HK-2 (cell line): ENCODE results near the gene GBGT1.
"Not testable (repeated sequence)": the region's sequence is repeated elsewhere in the genome, so short reads cannot be mapped to it uniquely, and the experiment has no call there.

ENCODE experiments used
- DNase-seq: peaks from one replicate; pipeline ENCODE4 v3.0.0-alpha.2; 2018; ENCODE audit not compliant: unreplicated experiment

The GBGT1 gene

DNA sequence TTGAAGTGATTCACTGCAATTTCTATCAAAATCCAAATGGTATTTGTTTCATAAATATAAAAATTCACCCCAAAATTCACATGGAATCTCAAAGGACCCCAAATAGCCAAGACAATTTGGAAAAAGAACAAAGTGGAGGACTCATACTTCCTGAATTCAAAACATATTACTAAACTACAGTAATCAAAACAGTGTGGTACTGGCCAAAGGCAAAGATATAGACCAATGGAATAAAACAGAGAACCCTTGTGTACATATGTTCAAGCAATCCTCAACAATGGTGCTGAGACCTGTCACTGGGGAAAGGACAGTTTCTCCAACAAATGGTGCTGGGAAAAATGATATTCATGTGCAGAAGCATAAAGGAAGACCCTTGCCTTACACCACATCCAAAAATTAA lies 31.3 kb upstream of the GBGT1 start:
- DNase-seq, result no peak

GRCh38 chr9:133194597-133194996 lies 30.9 kb upstream of the GBGT1 start:
- no peak for DNase-seq

DNA sequence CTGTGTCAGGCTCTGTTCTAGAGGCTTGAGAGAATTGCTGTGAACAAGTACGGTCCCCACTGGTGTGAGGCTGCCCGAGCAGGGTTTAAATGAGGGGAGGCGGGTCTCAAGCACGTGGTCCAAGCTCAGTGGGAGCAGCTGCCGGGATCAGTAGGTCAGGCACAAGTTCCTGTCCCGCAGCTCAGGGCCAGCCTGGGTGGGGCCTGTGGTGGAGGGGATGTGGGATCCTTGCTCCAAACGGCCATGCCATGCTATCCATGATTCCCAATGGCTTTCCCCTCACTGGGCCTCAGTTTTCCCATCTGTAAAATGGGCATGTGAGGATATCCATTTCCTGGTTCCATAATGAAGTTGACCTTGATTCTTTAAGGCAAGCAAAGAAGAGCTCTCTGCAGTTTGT lies 28.3 kb upstream of the GBGT1 start:
- DNase-seq, result no peak

DNA sequence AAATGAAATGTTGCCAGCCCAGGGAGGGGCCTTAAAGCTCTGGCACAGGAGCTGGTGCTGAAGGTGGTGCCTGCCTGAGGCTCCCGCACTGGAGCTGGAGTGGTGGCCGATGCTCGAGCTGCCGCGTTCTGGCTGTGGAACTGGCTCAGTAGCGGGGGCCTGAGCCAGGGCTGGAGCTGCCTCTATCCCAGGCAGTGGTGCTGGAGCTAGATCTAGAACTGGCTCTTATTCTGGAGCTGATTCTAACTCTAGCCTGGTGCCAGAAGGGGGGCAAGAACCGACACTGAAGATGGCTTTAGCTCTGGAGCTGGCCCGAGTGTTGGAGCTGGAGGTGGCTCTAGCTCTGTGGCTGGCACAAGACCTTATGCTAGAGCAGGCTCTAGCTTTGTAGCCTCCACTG lies 26.1 kb upstream of the GBGT1 start:
- no peak for DNase-seq

GRCh38 chr9:133188843-133189180 lies 25.1 kb upstream of the GBGT1 start:
- no peak for DNase-seq

DNA sequence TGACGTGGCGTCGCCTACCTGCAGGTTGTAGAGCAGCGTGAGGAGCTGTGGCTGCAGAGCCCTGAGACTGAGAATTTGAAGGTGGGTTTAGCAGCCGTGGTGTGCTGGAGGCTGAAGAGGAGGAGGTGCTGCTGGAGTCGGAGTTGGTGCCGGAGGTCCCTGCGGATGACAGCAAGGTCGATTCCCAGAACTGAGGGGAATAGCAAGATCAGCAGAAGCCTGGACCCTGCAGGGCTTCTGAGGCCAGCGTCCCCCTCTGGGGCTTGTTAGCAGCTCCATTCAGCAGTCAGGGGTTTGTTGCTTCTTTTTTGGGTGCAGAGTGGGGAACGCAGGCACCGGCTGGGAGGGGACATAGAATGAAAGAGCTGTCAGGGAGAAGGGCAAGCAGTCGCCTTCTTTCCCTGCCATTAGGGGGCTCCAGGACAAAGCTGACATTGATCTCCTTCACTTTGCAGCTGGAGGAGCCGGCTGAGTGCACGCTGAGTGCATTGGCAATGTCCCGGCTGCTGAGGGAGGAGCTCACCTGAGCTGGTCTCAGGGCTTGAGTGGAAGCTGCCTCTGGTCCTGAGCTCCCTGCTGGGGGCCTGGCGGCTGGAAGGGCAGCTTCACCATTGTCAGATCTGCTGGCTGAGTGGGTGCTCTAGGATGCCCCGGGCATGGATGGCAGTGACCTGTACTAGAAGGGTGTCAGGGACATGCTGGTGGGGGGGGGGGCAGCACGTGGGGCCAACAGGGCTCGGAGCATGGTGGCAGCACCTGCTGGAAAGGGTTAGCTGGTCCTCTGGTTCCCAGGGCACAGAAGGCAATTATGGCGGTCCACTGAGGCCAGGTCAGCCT lies 24.5 kb upstream of the GBGT1 start:
- DNase-seq, result peak; percentile 24

- no peak for DNase-seq
Observed at GRCh38 chr9:133187561-133188005, 23.9 kb upstream of the GBGT1 start.

DNA sequence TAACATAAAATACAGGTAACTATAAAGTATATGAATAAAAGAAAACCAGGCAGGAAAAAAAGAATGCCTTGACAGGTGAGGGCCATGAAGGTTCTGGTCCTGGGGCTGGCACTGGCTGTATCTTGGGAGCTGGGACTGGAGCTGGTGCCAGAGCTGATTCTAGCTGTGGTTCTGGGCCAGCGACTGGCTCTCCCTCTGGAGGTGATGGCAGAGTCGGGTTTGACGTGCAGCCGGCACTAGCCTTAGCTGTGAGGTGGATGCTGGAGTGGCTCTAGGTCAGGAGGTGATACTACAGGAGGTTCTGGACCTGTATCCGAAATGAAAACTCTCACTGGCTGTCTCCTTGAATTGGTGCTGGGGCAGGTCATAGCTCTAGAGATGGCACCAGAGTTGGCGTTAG lies 23.0 kb upstream of the GBGT1 start:
- DNase-seq, result no peak

DNA sequence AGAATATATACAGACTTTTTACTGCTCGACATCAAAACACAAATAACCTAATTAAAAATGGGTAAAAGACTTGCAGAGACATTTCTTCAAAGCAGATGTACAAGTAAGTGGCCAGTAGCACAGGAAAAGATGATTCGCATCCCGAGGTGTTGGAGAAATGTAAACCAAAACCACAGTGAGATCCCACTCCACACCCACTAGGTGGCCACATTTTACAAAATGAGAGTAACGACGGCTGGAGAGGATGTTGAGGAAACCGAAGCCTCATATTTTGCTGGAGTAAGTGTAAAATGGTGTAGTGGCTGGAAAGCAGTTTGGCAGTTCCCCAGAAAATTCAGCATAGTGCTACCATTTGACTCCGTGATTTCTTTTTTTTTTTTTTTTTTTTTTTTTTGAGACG lies 21.3 kb upstream of the GBGT1 start:
- peak; percentile 49 for DNase-seq

- DNase-seq, result no peak
Observed at GRCh38 chr9:133182151-133182550, 18.4 kb upstream of the GBGT1 start.

- no peak for DNase-seq
Observed at GRCh38 chr9:133181561-133181960, 17.8 kb upstream of the GBGT1 start.

DNA sequence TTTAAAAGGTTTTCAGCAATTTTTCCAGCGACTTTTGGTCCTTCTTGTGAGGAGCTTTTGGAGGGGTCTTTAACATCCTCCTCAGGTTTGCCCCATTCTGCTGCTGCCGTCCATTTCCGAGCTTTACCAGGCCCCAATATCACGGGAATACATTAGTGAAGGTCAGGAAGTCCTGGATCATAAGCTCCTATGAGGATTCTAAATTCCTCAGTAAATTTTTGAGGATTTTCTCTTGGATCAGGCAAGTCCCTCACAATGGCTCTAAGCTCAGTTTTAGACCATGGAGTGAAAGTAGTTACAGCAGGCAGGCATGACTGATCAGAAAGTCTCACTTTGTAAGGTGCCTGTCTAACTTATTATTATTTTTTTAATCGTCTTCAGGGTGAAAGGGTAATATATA lies 17.2 kb upstream of the GBGT1 start:
- DNase-seq, result no peak

- no peak for DNase-seq
Observed at GRCh38 chr9:133173056-133173455, 9.3 kb upstream of the GBGT1 start.

DNA sequence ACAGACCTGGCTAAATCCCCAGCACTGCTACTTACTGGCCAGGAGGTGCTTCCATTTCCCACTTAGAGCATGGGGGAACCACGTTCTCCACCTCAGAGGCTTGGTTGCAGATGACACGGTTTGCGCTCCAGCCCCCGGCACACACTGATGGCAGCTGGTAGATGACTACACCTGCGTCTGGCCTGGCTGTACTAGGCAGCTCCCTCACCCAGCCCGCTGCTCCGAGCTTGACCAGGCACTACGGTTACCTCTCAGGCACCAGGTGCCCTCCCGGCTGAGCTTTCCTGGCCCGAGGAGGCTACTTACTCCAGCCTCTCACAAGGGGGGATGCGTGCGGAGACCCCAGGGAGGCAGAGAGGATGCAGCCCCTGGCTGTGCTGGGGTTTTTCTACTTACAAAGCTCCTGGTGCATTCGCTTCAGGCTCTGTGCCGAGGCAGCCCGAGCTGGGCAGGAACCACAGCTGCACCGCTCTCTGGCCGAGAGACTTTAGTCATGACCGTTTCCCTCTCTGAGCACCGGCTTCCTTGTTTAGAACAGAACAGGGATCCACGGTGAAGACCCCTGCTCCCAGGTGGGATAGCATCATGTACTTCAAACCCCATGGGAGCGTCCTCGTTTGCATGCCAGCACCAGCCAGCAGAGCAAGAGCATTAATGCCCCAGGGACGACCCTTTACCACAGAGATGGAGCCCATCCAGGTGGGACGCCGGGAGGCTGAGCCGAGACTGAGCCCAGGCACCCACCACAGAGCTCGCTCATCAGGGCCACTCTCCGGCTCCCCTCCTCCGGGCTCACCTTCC lies 7.6 kb upstream of the GBGT1 start:
- no peak for DNase-seq

- DNase-seq, result no peak
Observed at GRCh38 chr9:133170716-133171115, 7.0 kb upstream of the GBGT1 start.

GRCh38 chr9:133169687-133170086 lies 6.0 kb upstream of the GBGT1 start:
- DNase-seq, result not testable (repeated sequence)

- no peak for DNase-seq
Observed at GRCh38 chr9:133169102-133169501, 5.4 kb upstream of the GBGT1 start.

DNA sequence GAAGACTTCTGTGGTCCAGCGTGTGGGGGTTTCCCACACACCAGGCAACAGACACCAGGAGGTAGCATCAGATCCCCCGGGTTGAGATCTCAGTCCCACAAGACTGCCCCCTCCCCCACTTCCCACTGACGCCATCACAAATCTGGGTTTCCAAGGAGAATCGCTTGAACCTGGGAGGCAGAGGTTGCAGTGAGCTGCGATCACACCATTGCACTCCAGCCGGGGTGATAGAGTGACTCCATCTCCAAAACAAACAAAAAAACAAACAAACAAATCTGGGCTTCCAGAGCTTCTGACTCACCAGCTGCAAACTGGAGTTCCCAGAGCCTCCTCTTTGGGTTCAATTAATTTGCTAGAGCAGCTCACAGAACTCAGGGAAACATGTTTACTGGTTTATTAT lies 4.7 kb upstream of the GBGT1 start:
- DNase-seq, result no peak

- no peak for DNase-seq
Observed at GRCh38 chr9:133167769-133168168, 4.1 kb upstream of the GBGT1 start.

DNA sequence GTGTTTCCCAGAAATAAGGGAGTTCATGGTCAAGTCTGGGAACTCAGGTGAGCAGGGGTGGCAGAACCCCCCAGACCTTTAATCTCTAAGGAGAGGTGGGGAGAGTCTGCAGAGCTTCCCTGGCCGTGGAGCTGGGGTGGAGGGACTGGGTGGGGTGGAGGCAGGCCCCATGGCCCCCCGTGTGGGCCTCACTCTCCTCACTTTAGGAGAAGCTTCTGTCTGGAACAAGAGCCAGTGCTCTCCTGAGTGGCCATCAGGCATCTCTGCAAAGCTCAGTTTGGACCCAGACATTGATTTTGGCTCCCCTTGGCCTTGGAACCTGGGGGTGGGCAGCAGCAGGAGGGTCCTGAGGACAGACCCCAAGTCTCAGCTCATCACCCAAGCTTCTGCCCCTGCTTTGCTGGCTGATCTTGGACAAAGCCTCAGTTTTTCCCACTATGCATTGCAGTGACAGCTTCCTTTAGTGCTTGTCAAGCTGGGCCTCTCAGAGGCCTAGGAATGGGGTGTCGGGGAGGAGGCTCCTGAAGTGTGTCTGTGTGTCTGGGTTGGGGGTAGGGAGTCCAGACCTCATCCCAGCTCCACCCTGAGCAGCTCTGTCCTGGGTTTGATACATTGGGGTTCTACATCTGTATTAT lies 3.5 kb upstream of the GBGT1 start:
- DNase-seq, result no peak

GRCh38 chr9:133166392-133166791 lies 2.7 kb upstream of the GBGT1 start:
- no peak for DNase-seq

DNA sequence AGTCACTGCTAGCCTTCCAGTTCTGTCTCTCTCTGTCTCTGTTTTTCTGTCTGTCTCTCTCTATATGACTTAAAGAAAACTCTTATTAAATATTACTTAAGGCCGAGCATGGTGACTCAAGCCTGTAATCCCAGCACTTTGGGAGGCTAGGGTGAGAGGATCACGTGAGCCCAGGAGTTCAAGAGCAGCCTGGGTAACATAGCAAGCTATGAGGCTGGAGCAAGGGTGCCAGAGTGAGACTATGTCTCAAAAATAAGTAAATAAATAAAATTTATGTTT lies 1.7 kb upstream of the GBGT1 start:
- no peak for DNase-seq

- DNase-seq, result no peak
Observed at GRCh38 chr9:133164191-133164590, 477 bp upstream of the GBGT1 start.
